ENCODE data around the gene FGFR1OP2.
A peak's percentile ranks its signal among the peaks of the same experiment; 100 is the strongest.

The FGFR1OP2 gene

GRCh38 chr12:26928661-26929060 lies 9.6 kb upstream of the FGFR1OP2 start:
- no peak for TF ChIP-seq CTCF (IDR thresholded peaks at IDR 0.05)
- Mint-ChIP-seq H3K27ac (peak overlapping the region; percentile 49), H3K4me1 (peaks cover 7% of the 10 kb centered on the region), H3K27me3 (ENCODE audit: low read depth, poor library complexity) (no peaks in the 10 kb centered on the region), H3K4me3 (no peak overlapping the region), H3K9me3 (no peaks in the 10 kb centered on the region), H3K36me3 (ENCODE audit: low read depth) (peaks cover 44% of the 10 kb centered on the region)
- DNase-seq = no peak

DNA sequence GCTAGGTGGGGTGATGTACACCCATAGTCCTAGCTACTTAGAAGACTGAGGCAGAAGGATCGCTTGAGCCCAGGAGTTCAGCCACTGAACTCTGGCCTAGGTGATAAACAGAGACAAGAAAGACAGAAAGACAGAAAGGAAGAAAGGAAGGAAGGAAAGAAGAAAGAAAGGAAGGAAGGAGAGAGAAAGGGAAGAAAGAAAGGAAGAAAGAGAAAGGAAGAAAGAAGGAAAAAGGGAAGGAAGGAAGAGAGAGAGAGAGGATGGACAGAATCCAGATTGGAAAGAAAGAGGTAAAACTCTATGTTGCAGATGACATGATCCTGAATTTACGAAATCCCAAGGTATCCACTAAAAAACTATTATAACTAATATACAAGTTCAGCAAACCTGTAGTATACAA lies 8.7 kb upstream of the FGFR1OP2 start:
- DNase-seq = no peak
- Mint-ChIP-seq H3K9me3 (no peaks in the 10 kb centered on the region), H3K4me3 (no peak overlapping the region), H3K4me1 (peaks cover 9% of the 10 kb centered on the region), H3K27me3 (ENCODE audit: low read depth, poor library complexity) (no peaks in the 10 kb centered on the region), H3K27ac (peak overlapping the region; percentile 7), H3K36me3 (ENCODE audit: low read depth) (peaks cover 46% of the 10 kb centered on the region)
- no peak for TF ChIP-seq CTCF (IDR thresholded peaks at IDR 0.05)

- DNase-seq = no peak
- Mint-ChIP-seq H3K9me3 (no peaks in the 10 kb centered on the region), H3K27me3 (ENCODE audit: low read depth, poor library complexity) (no peaks in the 10 kb centered on the region), H3K4me3 (peak overlapping the region; percentile 95), H3K27ac (no peak overlapping the region), H3K4me1 (peaks cover 51% of the 10 kb centered on the region), H3K36me3 (ENCODE audit: low read depth) (peaks cover 29% of the 10 kb centered on the region)
- TF ChIP-seq CTCF (IDR thresholded peaks at IDR 0.05) = no peak
Measured at GRCh38 chr12:26935636-26936378, 2.5 kb upstream of the FGFR1OP2 start.

DNA sequence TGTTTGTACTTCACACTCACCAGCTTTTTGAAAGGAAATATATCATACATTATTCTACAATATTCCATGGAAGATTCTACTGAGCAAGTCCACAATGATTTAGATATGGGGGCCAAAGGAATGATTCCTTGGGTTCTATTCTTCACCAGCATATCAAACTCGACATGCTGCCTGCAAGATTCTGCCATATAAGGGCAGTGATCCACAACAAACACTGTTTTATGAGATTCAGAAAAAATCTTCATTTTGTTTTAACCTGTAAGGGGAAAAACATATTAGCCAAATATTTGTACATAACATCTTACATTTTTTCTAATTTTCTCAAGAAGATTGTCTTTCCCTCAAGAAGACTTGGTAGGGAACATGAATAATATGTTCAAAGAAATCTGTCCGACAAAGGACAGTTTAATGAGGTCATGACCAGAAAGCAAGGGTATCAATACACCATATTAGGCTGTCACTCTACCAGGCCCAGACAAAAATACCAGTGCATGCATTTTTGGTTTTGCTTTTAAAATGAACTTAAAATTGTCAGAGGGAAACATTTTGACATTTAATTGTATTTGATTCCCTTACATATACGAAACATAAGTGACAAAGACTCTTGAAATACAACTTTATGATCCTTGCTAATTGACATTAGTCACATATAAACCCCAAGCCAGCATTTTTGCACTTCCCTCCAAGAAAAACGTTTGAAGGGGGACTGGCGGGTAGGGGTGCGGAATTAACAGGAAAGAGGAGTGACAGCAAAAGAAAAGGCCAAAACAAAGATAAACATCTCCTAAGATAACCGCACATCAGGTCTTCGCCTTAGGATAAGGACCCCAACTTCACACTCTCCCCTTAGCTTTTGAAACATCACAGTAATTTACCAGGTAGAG lies 1.5 kb upstream of the FGFR1OP2 start:
- H3K36me3 Mint-ChIP-seq (ENCODE audit: low read depth) = peaks cover 34% of the 10 kb centered on the region
- peak overlapping the region; percentile 95 for H3K4me3 Mint-ChIP-seq
- H3K4me1 Mint-ChIP-seq = peaks cover 59% of the 10 kb centered on the region
- no peak for TF ChIP-seq CTCF (IDR thresholded peaks at IDR 0.05)
- no peaks in the 10 kb centered on the region for H3K9me3 Mint-ChIP-seq
- peak overlapping the region; percentile 100 for H3K27ac Mint-ChIP-seq
- no peaks in the 10 kb centered on the region for H3K27me3 Mint-ChIP-seq (ENCODE audit: low read depth, poor library complexity)
- no peak for DNase-seq

DNA sequence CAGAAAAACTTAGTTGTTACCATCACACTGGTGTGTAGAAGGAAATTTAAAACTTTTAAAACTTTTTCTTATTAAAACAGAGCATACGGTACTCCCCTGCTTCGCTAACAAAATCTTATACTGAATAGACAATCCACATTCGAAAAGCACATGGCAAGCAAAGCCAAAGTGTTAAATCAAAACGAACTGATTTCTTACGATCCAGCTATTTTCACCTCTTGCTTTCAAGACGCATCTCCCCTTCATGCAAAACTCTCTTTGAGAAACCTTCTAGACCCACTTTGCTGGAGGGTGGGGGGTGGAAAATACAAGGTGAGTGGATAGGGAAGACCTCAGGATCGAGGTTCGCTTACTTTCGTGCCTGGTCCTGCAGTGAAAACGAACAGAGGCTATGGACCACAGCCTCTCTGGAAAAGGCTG lies 817 bp upstream of the FGFR1OP2 start:
- Mint-ChIP-seq H3K9me3 (peaks cover 3% of the 10 kb centered on the region), H3K27ac (peak overlapping the region; percentile 100), H3K27me3 (ENCODE audit: low read depth, poor library complexity) (no peaks in the 10 kb centered on the region), H3K4me1 (peaks cover 59% of the 10 kb centered on the region), H3K36me3 (ENCODE audit: low read depth) (peaks cover 33% of the 10 kb centered on the region), H3K4me3 (peak overlapping the region; percentile 95)
- TF ChIP-seq CTCF (IDR thresholded peaks at IDR 0.05) = no peak
- DNase-seq = no peak
